Stomach (tissue), 4 donors: ENCODE data around the gene CALHM3.

Source experiments
- POLR2A ChIP-seq, 4 donors: fragments of 450-650 bp; IDR thresholded peaks; one replicate each; pipeline ENCODE4 v1.6.1; 2016; ENCODE audit warnings: antibody characterized with exemption in 4 of 4, control low read depth in 2 of 4, mild to moderate bottlenecking in 1 of 4, moderate library complexity in 1 of 4
- TF ChIP-seq, protein P1 (sequence below), 7 experiments: fragments of 450-650 bp in 4 of 7; fragments of 200-600 bp in 3 of 7; sonication (generic) in 3 of 7; IDR thresholded peaks; one replicate each; pipeline ENCODE4 v1.5.1; 2016 to 2019; ENCODE audit warnings: antibody characterized with exemption in 7 of 7, control low read depth in 2 of 7, mild to moderate bottlenecking in 1 of 7

DNA sequence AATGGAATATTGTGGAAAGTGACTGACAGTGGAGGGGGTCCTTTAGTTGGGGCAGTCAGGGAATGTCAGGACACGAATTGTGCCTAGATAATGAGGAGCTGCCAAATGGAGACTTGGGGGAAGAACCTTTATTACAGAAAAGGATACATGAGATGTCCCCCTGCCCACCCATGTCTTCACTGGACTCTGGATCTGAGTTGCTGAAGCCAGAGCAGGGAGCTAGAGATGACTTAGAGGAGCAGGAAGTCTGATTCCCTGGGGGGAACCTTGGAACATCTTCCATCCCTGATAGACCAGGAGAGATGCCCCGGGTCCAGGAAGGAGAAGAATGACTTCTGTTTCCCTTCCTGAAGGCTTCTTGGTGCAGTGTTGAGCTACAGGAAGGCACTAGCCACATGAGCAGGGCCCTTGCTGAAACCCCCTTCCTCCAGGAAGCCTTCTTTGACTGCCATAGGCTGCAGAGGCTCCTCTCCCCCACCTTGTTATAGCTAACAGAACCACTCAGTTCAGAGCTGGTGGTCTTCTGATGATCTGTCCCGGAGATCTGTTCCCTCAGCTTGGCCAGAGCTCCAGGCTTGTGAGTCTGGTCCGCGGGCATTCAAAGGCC is 13.7 kb upstream of the CALHM3 start:
- no peak for TF ChIP-seq POLR2A (IDR thresholded peaks at IDR 0.05)
- TF ChIP-seq, protein P1, sequence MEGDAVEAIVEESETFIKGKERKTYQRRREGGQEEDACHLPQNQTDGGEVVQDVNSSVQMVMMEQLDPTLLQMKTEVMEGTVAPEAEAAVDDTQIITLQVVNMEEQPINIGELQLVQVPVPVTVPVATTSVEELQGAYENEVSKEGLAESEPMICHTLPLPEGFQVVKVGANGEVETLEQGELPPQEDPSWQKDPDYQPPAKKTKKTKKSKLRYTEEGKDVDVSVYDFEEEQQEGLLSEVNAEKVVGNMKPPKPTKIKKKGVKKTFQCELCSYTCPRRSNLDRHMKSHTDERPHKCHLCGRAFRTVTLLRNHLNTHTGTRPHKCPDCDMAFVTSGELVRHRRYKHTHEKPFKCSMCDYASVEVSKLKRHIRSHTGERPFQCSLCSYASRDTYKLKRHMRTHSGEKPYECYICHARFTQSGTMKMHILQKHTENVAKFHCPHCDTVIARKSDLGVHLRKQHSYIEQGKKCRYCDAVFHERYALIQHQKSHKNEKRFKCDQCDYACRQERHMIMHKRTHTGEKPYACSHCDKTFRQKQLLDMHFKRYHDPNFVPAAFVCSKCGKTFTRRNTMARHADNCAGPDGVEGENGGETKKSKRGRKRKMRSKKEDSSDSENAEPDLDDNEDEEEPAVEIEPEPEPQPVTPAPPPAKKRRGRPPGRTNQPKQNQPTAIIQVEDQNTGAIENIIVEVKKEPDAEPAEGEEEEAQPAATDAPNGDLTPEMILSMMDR (IDR thresholded peaks at IDR 0.05), result no peak
